ENCODE data around the gene FAXDC2.

Gene FAXDC2

DNA sequence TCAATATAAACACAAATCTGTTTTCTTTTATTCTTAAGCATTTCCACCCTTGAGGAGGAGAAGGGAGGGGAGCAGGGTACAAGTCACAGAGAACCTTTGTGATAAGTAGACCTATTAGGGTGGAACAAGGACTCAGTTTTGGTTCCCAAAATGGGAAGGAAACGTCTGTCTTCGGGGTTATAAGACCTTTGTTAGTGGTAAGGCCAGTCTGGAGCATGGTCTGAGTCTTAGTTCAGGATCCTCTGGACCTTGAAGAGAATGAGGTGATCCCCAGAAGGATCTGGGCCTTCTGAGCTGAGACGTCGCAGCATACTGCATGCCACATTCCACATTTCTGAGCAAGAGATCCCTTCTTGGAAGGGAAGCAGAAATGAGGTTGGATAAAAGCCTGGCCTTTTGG is 37.2 kb downstream of the FAXDC2 start:
- DNase-seq (ENCODE audit: low read depth in 1 of 2, low spot score in 1 of 2): no peak
- H3K27ac ChIP-seq (replicated peaks): no peak overlapping the region
- no peak overlapping the region for H3K4me3 ChIP-seq (replicated peaks; ENCODE audit: insufficient read depth, low read length)
- no peak for TF ChIP-seq SPI1 (IDR thresholded peaks at IDR 0.05; ENCODE audit: borderline replicate concordance, low read depth)
- no peaks in the 10 kb centered on the region for H3K27me3 ChIP-seq (ENCODE audit: insufficient read depth, poor library complexity, severe bottlenecking)

DNA sequence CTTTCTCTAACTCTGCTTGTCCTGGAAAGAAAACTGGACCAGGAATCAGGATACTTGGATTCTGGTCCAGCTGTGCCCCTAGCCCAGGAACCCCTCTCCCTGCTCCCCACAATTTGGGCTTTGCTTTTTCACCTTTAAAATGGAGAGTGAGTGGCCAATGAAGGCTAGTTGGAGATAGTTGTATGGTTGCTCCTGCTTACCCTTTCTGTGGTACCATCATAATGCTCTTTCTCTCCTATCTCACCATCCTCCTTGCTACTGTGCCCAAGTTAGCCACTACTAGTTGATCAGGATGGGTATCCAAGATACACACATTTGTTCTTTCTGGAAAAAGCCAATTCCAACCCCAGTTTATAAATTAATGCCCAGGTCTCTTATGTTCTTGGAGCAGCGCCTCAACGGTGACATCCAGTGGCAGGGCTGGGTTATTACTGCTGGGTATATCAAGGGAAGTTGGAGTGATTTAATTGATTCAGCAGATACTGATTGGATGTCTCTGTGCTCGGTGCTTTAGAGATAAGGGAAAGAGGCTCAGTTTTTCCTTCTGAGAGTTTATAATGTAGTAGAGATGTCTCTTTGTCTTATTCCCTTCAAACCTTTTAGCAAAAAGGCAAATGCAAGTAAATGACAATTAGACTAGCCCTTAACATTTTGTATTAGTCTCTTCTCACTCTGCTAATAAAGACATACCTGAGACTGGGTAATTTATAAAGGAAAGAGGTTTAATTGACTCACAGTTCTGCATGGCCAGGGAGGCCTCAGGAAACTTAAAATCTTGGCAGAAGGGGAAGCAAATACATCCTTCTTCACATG is 38.5 kb downstream of the FAXDC2 start:
- H3K4me3 ChIP-seq (replicated peaks; ENCODE audit: insufficient read depth, low read length): no peak overlapping the region
- peak in 1 of 2 experiments; percentile 59 for DNase-seq (ENCODE audit: low read depth in 1 of 2, low spot score in 1 of 2)
- no peak overlapping the region for H3K27ac ChIP-seq (replicated peaks)
- TF ChIP-seq SPI1 (IDR thresholded peaks at IDR 0.05; ENCODE audit: borderline replicate concordance, low read depth) (no peak), GABPA (IDR thresholded peaks at IDR 0.05; ENCODE audit: low read depth) (no peak), REST (IDR thresholded peaks at IDR 0.05; ENCODE audit: insufficient replicate concordance, low read depth) (no peak), CTCF (IDR thresholded peaks at IDR 0.05; ENCODE audit: insufficient read depth, low read length) (peak; percentile 83)
- H3K27me3 ChIP-seq (ENCODE audit: insufficient read depth, poor library complexity, severe bottlenecking): no peaks in the 10 kb centered on the region

DNA sequence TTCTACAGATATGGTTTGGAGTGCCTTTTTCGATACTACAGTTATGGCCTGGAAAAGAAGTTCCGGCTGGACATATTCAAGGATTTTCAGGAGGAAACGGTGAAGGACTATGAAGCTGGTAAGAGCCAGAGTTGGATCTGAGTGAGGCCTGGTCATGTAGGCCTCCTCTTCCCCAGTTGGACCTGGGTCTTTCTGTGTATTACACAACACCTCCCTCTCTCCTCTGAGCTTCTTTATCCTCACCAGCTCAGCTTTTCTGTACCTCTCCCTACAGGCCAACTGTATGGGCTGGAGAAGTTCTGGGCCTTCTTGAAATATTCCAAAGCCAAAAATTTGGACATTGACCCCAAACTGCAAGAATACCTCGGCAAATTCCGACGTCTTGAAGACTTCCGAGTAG is 39.2 kb downstream of the FAXDC2 start:
- Histone ChIP-seq H3K27ac (replicated peaks) (no peak overlapping the region), H3K27me3 (ENCODE audit: insufficient read depth, poor library complexity, severe bottlenecking) (no peaks in the 10 kb centered on the region), H3K4me3 (replicated peaks; ENCODE audit: insufficient read depth, low read length) (no peak overlapping the region)
- TF ChIP-seq GABPA (IDR thresholded peaks at IDR 0.05; ENCODE audit: low read depth) (no peak), REST (IDR thresholded peaks at IDR 0.05; ENCODE audit: insufficient replicate concordance, low read depth) (no peak), POLR2AphosphoS5 (IDR thresholded peaks at IDR 0.05; ENCODE audit: low read depth) (no peak), CTCF (IDR thresholded peaks at IDR 0.05; ENCODE audit: insufficient read depth, low read length) (no peak), SPI1 (IDR thresholded peaks at IDR 0.05; ENCODE audit: borderline replicate concordance, low read depth) (no peak)
- DNase-seq (ENCODE audit: low read depth in 1 of 2, low spot score in 1 of 2): no peak

- no peaks in the 10 kb centered on the region for H3K27me3 ChIP-seq (ENCODE audit: insufficient read depth, poor library complexity, severe bottlenecking)
Observed at GRCh38 chr5:154806176-154806575, 44.2 kb downstream of the FAXDC2 start.

More at GRCh38 chr5:154806176-154806575, 44.2 kb downstream of the FAXDC2 start:
- Histone ChIP-seq H3K4me3 (replicated peaks; ENCODE audit: insufficient read depth, low read length) (no peak overlapping the region), H3K27ac (replicated peaks) (no peak overlapping the region)
- TF ChIP-seq SPI1 (IDR thresholded peaks at IDR 0.05; ENCODE audit: borderline replicate concordance, low read depth): no peak
- no peak for TF ChIP-seq GABPA (IDR thresholded peaks at IDR 0.05; ENCODE audit: low read depth)
- no peak for TF ChIP-seq REST (IDR thresholded peaks at IDR 0.05; ENCODE audit: insufficient replicate concordance, low read depth)
- TF ChIP-seq CTCF (IDR thresholded peaks at IDR 0.05; ENCODE audit: insufficient read depth, low read length): no peak
- no peak for TF ChIP-seq POLR2AphosphoS5 (IDR thresholded peaks at IDR 0.05; ENCODE audit: low read depth)
- no peak for DNase-seq (ENCODE audit: low read depth in 1 of 2, low spot score in 1 of 2)

Data from HL-60 (cell line).